HepG2 (cell line): ENCODE measurements around the gene SMARCB1. TPM values are rescaled to one million over a fixed set of nuclear protein-coding genes. Genes with fewer than 3 reads are reported as not detected.

Experiments
- ATF6 ChIP-seq: sonication (generic); formaldehyde crosslinking; conservative IDR thresholded peaks from 2 replicates; pipeline ENCODE4 v1.4.0; 2020; ENCODE audit warnings: missing genetic modification reagents
- ATF7 ChIP-seq, 2 experiments: fragments of 450-650 bp in 1 of 2; sonication (generic) in 1 of 2; formaldehyde crosslinking in 1 of 2; IDR thresholded peaks; 2 replicates each; pipeline versions ENCODE4 v1.4.0 to v1.6.1; 2016 to 2020; ENCODE audit warnings: antibody characterized with exemption in 1 of 2, mild to moderate bottlenecking in 1 of 2, missing genetic modification reagents in 1 of 2
- BRD4 ChIP-seq: sonication (generic); formaldehyde crosslinking; IDR thresholded peaks from 2 replicates; pipeline ENCODE4 v1.4.0; 2020; ENCODE audit warnings: missing genetic modification reagents
- CCDC6 ChIP-seq: sonication (generic); formaldehyde crosslinking; IDR thresholded peaks from 2 replicates; pipeline ENCODE4 v1.8.1; 2022; ENCODE audit warnings: mild to moderate bottlenecking, missing genetic modification reagents, moderate library complexity
- CEBPB ChIP-seq: IDR thresholded peaks from 2 replicates; pipeline ENCODE4 v1.6.1; 2011; ENCODE audit warnings: low read depth, low read length, improper control_type of control experiment, borderline replicate concordance
- CEBPZ ChIP-seq: IDR thresholded peaks from 2 replicates; pipeline ENCODE4 v1.6.1; 2012; ENCODE audit warnings: low read length, improper control_type of control experiment
- FOSL1 ChIP-seq: sonication (generic); formaldehyde crosslinking; IDR thresholded peaks from 2 replicates; pipeline ENCODE4 v1.9.0; 2021; ENCODE audit warnings: missing genetic modification reagents, borderline replicate concordance
- HDAC1 ChIP-seq: sonication (generic); formaldehyde crosslinking; IDR thresholded peaks from 2 replicates; pipeline ENCODE4 v1.5.1; 2020; ENCODE audit warnings: mild to moderate bottlenecking, missing genetic modification reagents
- HMGA1 ChIP-seq: sonication (generic); formaldehyde crosslinking; conservative IDR thresholded peaks from 2 replicates; pipeline ENCODE4 v1.4.0; 2020; ENCODE audit warnings: missing genetic modification reagents
- KMT2A ChIP-seq: sonication (generic); formaldehyde crosslinking; IDR thresholded peaks from 2 replicates; pipeline ENCODE4 v1.4.0; 2020; ENCODE audit warnings: missing genetic modification reagents
- MLLT10 ChIP-seq: sonication (generic); formaldehyde crosslinking; IDR thresholded peaks from 2 replicates; pipeline ENCODE4 v1.4.0; 2020; ENCODE audit warnings: missing genetic modification reagents
- MTF1 ChIP-seq: sonication (generic); formaldehyde crosslinking; IDR thresholded peaks from 2 replicates; pipeline ENCODE4 v1.5.0; 2020; ENCODE audit warnings: missing genetic modification reagents
- MXD3 ChIP-seq: IDR thresholded peaks from 2 replicates; pipeline ENCODE4 v1.6.1; 2016; ENCODE audit warnings: mild to moderate bottlenecking, missing biosample characterization, missing genetic modification reagents
- NFKBIZ ChIP-seq: IDR thresholded peaks from 2 replicates; pipeline ENCODE4 v1.6.1; 2018; ENCODE audit warnings: missing genetic modification reagents, missing compliant biosample characterization
- NFYB ChIP-seq: sonication (generic); formaldehyde crosslinking; IDR thresholded peaks from 2 replicates; pipeline ENCODE4 v1.4.0; 2020; ENCODE audit warnings: missing genetic modification reagents
- PAX8 ChIP-seq: sonication (generic); formaldehyde crosslinking; IDR thresholded peaks from 2 replicates; pipeline ENCODE4 v1.8.0; 2022; ENCODE audit warnings: mild to moderate bottlenecking, missing genetic modification reagents, borderline replicate concordance
- POGK ChIP-seq: sonication (generic); formaldehyde crosslinking; conservative IDR thresholded peaks from 2 replicates; pipeline ENCODE4 v1.8.0; 2022; ENCODE audit warnings: mild to moderate bottlenecking, moderate library complexity, missing genetic modification reagents
- RCOR2 ChIP-seq: IDR thresholded peaks from 2 replicates; pipeline ENCODE4 v1.6.1; 2016; ENCODE audit warnings: missing biosample characterization, missing genetic modification reagents
- RFX5 ChIP-seq: IDR thresholded peaks from 2 replicates; pipeline ENCODE4 v1.6.1; 2011; ENCODE audit warnings: low read depth, low read length, improper control_type of control experiment
- TRIM22 ChIP-seq: fragments of 450-650 bp; IDR thresholded peaks from 2 replicates; pipeline ENCODE4 v1.6.1; 2017
- ZFP36 ChIP-seq: fragments of 150-350 bp; IDR thresholded peaks from 2 replicates; pipeline ENCODE4 v1.6.1; 2018; ENCODE audit warnings: borderline replicate concordance, low read length, low read depth; ENCODE audit not compliant: partially characterized antibody
- ZNF619 ChIP-seq: sonication (generic); formaldehyde crosslinking; IDR thresholded peaks from 2 replicates; pipeline ENCODE4 v1.4.0; 2020; ENCODE audit warnings: mild to moderate bottlenecking, missing genetic modification reagents
- polyA plus RNA-seq, 8 experiments: library from polyadenylated mRNA; depleted of rRNA in 3 of 8; stranded (reverse) in 7 of 8; unstranded in 1 of 8; fragments of >200 nt; fragmentation: Illumina TruSeq in 4 of 8; extraction: Trizol in 4 of 8; gene quantifications; 2 replicates each; pipeline versions ENCODE4 v1.2.1 to v1.2.3, GENCODE V29; 2011 to 2016; ENCODE audit warnings: low read depth in 4 of 8, missing spikeins in 1 of 8, mixed read lengths in 1 of 8; ENCODE audit not compliant: insufficient read depth in 1 of 8
- total RNA-seq, 5 experiments: library from RNA; depleted of rRNA; stranded (reverse); fragments of >200 nt; fragmentation: Illumina TruSeq; extraction: Trizol; gene quantifications; 2 replicates each; pipeline ENCODE4 v1.2.3, GENCODE V29; 2016; ENCODE audit warnings: low read depth in 1 of 5

Gene SMARCB1
- total and polyA plus RNA-seq, 2 of the 13 experiments (the other 11 are each of a cell fraction or from before 2014, with no cell fraction given), result 74.0 to 166 TPM

GRCh38 chr22:23750714-23751440 lies 35.9 kb upstream of the SMARCB1 start, which contains the start of gene ZNF70 (continued):
- peak; percentile 54; the same call in 1 of the 2 replicates for TF ChIP-seq POGK
- peak; percentile 60 for TF ChIP-seq HDAC1
- no peak for TF ChIP-seq MTF1 (CRISPR knock-in tag)
- TF ChIP-seq FOSL1 (CRISPR knock-in tag), result no peak
- no peak for TF ChIP-seq CEBPZ
- TF ChIP-seq ATF7 (IDR thresholded peaks at IDR 0.05), result no peak
- no peak for TF ChIP-seq ATF7 (CRISPR knock-in tag; IDR thresholded peaks at IDR 0.05)
- TF ChIP-seq PAX8, result no peak
- peak; percentile 51; the same call in 1 of the 2 replicates for TF ChIP-seq MXD3
- TF ChIP-seq CEBPB, result no peak
- no peak for TF ChIP-seq KMT2A (CRISPR knock-in tag)
- TF ChIP-seq TRIM22, result no peak
- 0 out of 2 replicates have a peak, but pooled peaks have one; percentile 9 for TF ChIP-seq BRD4
- peak; percentile 78 for TF ChIP-seq CCDC6
- no peak for TF ChIP-seq ZFP36
- TF ChIP-seq NFYB, result no peak
- TF ChIP-seq NFKBIZ (CRISPR knock-in tag), result no peak
- TF ChIP-seq MLLT10 (CRISPR knock-in tag), result no peak
- TF ChIP-seq ZNF619 (CRISPR knock-in tag), result no peak
- TF ChIP-seq HMGA1, result no peak
- no peak for TF ChIP-seq ATF6 (CRISPR knock-in tag)
- TF ChIP-seq RFX5, result peak; percentile 93
- TF ChIP-seq RCOR2 (CRISPR knock-in tag), result no peak
